Measurements from ENCODE around the gene AP3S2. TPM values are rescaled to one million over a fixed set of nuclear protein-coding genes. Genes with fewer than 3 reads are reported as not detected.
"Not testable (repeated sequence)": the region's sequence is repeated elsewhere in the genome, so short reads cannot be mapped to it uniquely, and the experiment has no call there.

The AP3S2 gene
- total RNA-seq, 1 experiment from 2014 or later = 35.7 TPM

GRCh38 chr15:89788585-89788984, 105.2 kb downstream of the AP3S2 start:
- POLR2A ChIA-PET, CTCF ChIA-PET, H3K4me3 Mint-ChIP-seq: not testable (repeated sequence)

GRCh38 chr15:89787944-89788343, 105.8 kb downstream of the AP3S2 start:
- TF ChIP-seq TEAD4 (CRISPR knock-in tag; IDR thresholded peaks at IDR 0.05) (no peak), ZNF416 (CRISPR knock-in tag; IDR thresholded peaks at IDR 0.05) (no peak)
- H3K4me1 Mint-ChIP-seq = peaks cover 15% of the 10 kb centered on the region
- ATAC-seq = no peak
- ChIA-PET POLR2A (no interaction called here), CTCF (no interaction called here)
- peaks cover 10% of the 10 kb centered on the region for H3K9me3 Mint-ChIP-seq
- H3K27ac Mint-ChIP-seq = no peak overlapping the region
- no peak overlapping the region for H3K4me3 Mint-ChIP-seq
- no peak for DNase-seq (ENCODE audit: low spot score)
- H3K36me3 Mint-ChIP-seq = peaks cover 8% of the 10 kb centered on the region
- peaks cover 5% of the 10 kb centered on the region; the same call in 1 of the 2 replicates for H3K27me3 Mint-ChIP-seq (ENCODE audit: low read depth)

More at GRCh38 chr15:89788585-89788984, 105.2 kb downstream of the AP3S2 start:
- not testable (repeated sequence) for ATAC-seq; DNase-seq (ENCODE audit: low spot score); H3K36me3 Mint-ChIP-seq; H3K4me1 Mint-ChIP-seq; H3K27me3 Mint-ChIP-seq (ENCODE audit: low read depth); H3K27ac Mint-ChIP-seq; H3K9me3 Mint-ChIP-seq

- DNase-seq (ENCODE audit: low spot score) = no peak
- H3K4me1 Mint-ChIP-seq = peaks cover 23% of the 10 kb centered on the region
- no peak overlapping the region for H3K27ac Mint-ChIP-seq
- TF ChIP-seq RELA (CRISPR knock-in tag; IDR thresholded peaks at IDR 0.05; ENCODE audit: borderline replicate concordance) = no peak
- TF ChIP-seq ARID4B (CRISPR knock-in tag; IDR thresholded peaks at IDR 0.05; ENCODE audit: borderline replicate concordance) = no peak
- no peak for TF ChIP-seq ZNF263 (CRISPR knock-in tag; IDR thresholded peaks at IDR 0.05; ENCODE audit: low read depth)
- no peak for TF ChIP-seq ATF3 (CRISPR knock-in tag; conservative IDR thresholded peaks at IDR 0.05)
- no peak for TF ChIP-seq RORB (CRISPR knock-in tag; IDR thresholded peaks at IDR 0.05)
- TF ChIP-seq ZBTB43 (CRISPR knock-in tag; IDR thresholded peaks at IDR 0.05) = no peak
- TF ChIP-seq NR3C1 (CRISPR knock-in tag; conservative IDR thresholded peaks at IDR 0.05; ENCODE audit: low read depth) = no peak
- no peak for TF ChIP-seq JUN (CRISPR knock-in tag; IDR thresholded peaks at IDR 0.05)
- TF ChIP-seq NFE2L1 (CRISPR knock-in tag; IDR thresholded peaks at IDR 0.05) = no peak
- TF ChIP-seq TCF7 (CRISPR knock-in tag; IDR thresholded peaks at IDR 0.05; ENCODE audit: low read depth) = no peak
- TF ChIP-seq USF2 (CRISPR knock-in tag; IDR thresholded peaks at IDR 0.05) = no peak
- TF ChIP-seq FOXP1 (CRISPR knock-in tag; IDR thresholded peaks at IDR 0.05; ENCODE audit: borderline replicate concordance) = no peak
- TF ChIP-seq MXD4 (CRISPR knock-in tag; IDR thresholded peaks at IDR 0.05; ENCODE audit: borderline replicate concordance) = no peak
- no peak for TF ChIP-seq ATF1 (CRISPR knock-in tag; IDR thresholded peaks at IDR 0.05)
- no peak for TF ChIP-seq FOXK1 (CRISPR knock-in tag; IDR thresholded peaks at IDR 0.05)
- TF ChIP-seq IRF1 (CRISPR knock-in tag; IDR thresholded peaks at IDR 0.05) = no peak
- no peak for TF ChIP-seq ATF2 (CRISPR knock-in tag; IDR thresholded peaks at IDR 0.05; ENCODE audit: borderline replicate concordance, low read depth)
- TF ChIP-seq SMAD4 (CRISPR knock-in tag; IDR thresholded peaks at IDR 0.05) = no peak
- no peak for TF ChIP-seq EMX1 (CRISPR knock-in tag; IDR thresholded peaks at IDR 0.05)
- H3K27me3 Mint-ChIP-seq (ENCODE audit: low read depth) = peaks cover 5% of the 10 kb centered on the region; the same call in 1 of the 2 replicates
- no peak overlapping the region for H3K4me3 Mint-ChIP-seq
- H3K36me3 Mint-ChIP-seq = peaks cover 8% of the 10 kb centered on the region
- CTCF ChIA-PET = interaction anchor here (3.5 kb wide), 1 partner anchor 89 kb away, joined by 19 read pairs; no protein-coding TSS in a partner anchor
- H3K9me3 Mint-ChIP-seq = peaks cover 10% of the 10 kb centered on the region
- POLR2A ChIA-PET = no interaction called here
- ATAC-seq = no peak
These were observed 108.0 kb downstream of the AP3S2 start for GRCh38 chr15:89785774-89786140.
